Activated T-cell treated with anti-CD3 and anti-CD28 coated beads, Interleukin-2, amount 50 U/mL, for 4 hours (primary cell): ENCODE results near the gene IQCN. TPM values are rescaled to one million over a fixed set of nuclear protein-coding genes. Genes with fewer than 3 reads are reported as not detected.

Source experiments
- ATAC-seq, 2 donors: fragments of 200-7000 bp; cut with Tn5 transposase; one replicate each; pipeline ENCODE4 v1.10.0; 2021
- DNase-seq: peaks from one replicate; pipeline ENCODE4 v3.0.0-alpha.2; 2020
- H3K27me3 Mint-ChIP-seq: one replicate; pipeline ENCODE4 v1.8.0; 2021; ENCODE audit warnings: low read depth, mixed read lengths
- H3K36me3 Mint-ChIP-seq: one replicate; pipeline ENCODE4 v1.8.0; 2022; ENCODE audit warnings: mixed read lengths; ENCODE audit not compliant: insufficient read depth
- H3K4me1 Mint-ChIP-seq: one replicate; pipeline ENCODE4 v1.8.0; 2021; ENCODE audit warnings: low read depth, mixed read lengths
- H3K4me3 Mint-ChIP-seq: one replicate; pipeline ENCODE4 v1.8.0; 2021; ENCODE audit warnings: mild to moderate bottlenecking, moderate library complexity, mixed read lengths
- H3K9me3 Mint-ChIP-seq: one replicate; pipeline ENCODE4 v1.8.0; 2021; ENCODE audit warnings: mixed read lengths
- total RNA-seq, 3 donors: library from RNA; stranded (reverse); gene quantifications; one replicate each; pipeline ENCODE4 v1.2.1, GENCODE V29; 2021

The IQCN gene
- total RNA-seq, 3 donors from 2014 or later = 0.35 to 0.42 (median 0.38) TPM

DNA sequence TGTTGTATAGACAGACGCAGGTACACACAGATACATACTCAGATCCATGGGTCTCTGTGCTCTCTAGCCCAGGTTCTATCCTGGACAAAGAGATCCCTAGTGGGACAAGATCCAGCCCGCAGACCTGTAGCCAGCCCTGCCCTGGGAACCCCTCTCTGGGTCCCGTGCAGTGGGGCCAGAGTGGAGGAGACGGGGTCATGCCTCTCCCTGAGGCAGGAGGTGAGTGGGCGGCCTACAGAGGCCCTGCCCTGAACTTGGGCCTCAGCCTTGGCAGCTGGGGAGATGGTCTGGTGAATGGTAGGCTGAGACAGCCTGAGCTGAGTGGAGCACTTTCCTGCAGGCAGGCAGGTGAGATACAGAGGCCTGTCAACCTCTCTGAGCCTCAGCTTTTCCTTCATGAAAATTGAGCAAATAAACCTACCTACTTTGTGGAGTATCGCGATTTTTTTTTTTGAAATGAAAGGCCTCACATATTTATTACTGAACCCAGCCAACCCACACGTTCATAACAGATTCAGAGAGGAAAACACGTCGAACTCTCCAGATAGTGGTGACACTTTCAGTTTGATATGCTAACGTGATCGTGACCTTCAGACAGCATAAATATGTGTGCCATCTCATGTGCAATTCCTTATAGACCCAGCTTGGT lies 10.6 kb upstream of the IQCN start:
- peaks cover under 1% of the 10 kb centered on the region for H3K36me3 Mint-ChIP-seq
- peaks cover 42% of the 10 kb centered on the region for H3K4me1 Mint-ChIP-seq
- no peaks in the 10 kb centered on the region for H3K9me3 Mint-ChIP-seq
- no peak for ATAC-seq
- H3K27me3 Mint-ChIP-seq = no peaks in the 10 kb centered on the region
- peak overlapping the region; percentile 58 for H3K4me3 Mint-ChIP-seq
- no peak for DNase-seq

DNA sequence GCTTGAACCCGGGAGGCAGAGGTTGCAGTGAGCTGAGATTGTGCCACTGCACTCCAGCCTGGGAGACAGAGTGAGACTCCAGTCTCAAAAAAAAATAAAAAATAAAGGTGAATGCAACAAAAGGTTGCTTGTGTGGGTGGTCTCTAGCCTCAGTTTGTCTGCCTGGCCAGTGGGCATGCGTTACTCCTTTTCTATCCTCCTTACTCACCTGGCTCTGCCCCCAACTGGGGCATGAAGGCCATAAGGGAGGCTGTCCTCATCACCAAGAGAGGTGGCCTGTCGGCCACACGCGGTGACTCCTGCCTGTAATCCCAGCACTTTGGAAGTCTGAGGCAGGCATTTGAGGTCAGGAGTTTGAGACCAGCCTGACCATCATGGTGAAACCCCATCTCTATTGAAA lies 9.1 kb upstream of the IQCN start:
- H3K4me1 Mint-ChIP-seq = peaks cover 43% of the 10 kb centered on the region
- DNase-seq = no peak

DNA sequence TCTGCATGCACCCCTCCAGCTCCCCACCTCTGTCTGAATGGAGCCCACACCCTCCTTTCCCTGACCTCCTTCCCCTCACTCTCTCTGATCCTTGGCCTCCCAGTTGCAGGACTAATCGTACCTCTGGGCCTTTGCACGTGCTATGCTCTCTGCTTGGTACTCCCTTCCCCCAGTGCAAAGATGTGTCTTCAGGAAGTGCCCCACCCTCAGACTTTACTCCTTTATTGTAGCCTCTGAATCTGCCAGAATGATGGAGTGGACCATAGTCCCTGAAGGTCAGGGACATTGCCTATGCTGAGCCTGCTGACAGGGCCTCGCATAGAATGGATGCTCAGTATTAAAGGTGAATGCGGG lies 8.5 kb upstream of the IQCN start:
- H3K9me3 Mint-ChIP-seq = no peaks in the 10 kb centered on the region
- no peaks in the 10 kb centered on the region for H3K27me3 Mint-ChIP-seq
- peak overlapping the region; percentile 82 for H3K4me3 Mint-ChIP-seq
- DNase-seq (no peak), ATAC-seq (no peak)
- peaks cover 44% of the 10 kb centered on the region for H3K4me1 Mint-ChIP-seq
- H3K36me3 Mint-ChIP-seq = peaks cover 15% of the 10 kb centered on the region

More for the DNA sequence above, 9.1 kb upstream of the IQCN start:
- H3K27me3 Mint-ChIP-seq = no peaks in the 10 kb centered on the region
- no peaks in the 10 kb centered on the region for H3K9me3 Mint-ChIP-seq
- peak overlapping the region; percentile 8 for H3K4me3 Mint-ChIP-seq
- no peak for ATAC-seq
- H3K36me3 Mint-ChIP-seq = peaks cover 13% of the 10 kb centered on the region

DNA sequence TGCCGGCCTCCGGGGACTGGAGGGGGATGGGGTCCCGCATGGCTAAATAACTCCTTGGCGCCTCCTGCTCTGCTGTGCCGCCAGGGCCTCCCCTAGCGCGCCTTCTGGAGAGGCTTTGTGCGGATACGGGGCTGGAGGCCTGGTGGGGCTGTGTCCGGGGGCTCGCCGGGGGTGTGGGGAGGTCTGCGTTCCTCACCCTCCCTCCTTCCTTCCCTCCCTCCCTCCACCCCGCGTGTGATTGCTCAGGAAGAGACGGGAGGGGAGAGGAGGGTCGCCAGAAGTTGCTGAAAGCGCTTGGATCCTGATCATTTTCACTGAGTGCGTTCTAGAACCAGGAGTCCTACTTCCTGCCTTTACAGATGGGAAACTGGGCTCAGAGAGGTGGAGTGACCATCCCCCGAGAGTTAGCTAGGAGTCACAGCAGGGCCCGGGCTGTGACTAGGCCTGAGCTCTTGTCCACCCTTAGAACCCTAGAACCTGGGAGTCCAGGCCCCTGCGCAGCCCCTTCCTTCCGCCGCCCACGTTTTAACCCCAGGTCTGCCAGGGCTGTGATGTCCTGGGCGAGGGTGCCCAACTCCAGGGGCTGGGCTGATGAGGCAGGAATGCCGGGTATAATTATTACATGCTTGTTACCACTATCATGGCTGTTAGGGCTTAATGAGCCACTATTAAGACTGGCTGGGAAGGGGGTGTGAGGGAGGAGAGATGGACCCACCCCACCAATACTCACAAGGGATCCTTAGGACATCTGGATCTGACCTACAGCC lies 8.0 kb upstream of the IQCN start:
- peaks cover 48% of the 10 kb centered on the region for H3K4me1 Mint-ChIP-seq
- peak; percentile 32 to 36 for ATAC-seq
- peak overlapping the region; percentile 82 for H3K4me3 Mint-ChIP-seq
- no peak for DNase-seq
- no peaks in the 10 kb centered on the region for H3K27me3 Mint-ChIP-seq
- H3K36me3 Mint-ChIP-seq = peaks cover 15% of the 10 kb centered on the region
- no peaks in the 10 kb centered on the region for H3K9me3 Mint-ChIP-seq

DNA sequence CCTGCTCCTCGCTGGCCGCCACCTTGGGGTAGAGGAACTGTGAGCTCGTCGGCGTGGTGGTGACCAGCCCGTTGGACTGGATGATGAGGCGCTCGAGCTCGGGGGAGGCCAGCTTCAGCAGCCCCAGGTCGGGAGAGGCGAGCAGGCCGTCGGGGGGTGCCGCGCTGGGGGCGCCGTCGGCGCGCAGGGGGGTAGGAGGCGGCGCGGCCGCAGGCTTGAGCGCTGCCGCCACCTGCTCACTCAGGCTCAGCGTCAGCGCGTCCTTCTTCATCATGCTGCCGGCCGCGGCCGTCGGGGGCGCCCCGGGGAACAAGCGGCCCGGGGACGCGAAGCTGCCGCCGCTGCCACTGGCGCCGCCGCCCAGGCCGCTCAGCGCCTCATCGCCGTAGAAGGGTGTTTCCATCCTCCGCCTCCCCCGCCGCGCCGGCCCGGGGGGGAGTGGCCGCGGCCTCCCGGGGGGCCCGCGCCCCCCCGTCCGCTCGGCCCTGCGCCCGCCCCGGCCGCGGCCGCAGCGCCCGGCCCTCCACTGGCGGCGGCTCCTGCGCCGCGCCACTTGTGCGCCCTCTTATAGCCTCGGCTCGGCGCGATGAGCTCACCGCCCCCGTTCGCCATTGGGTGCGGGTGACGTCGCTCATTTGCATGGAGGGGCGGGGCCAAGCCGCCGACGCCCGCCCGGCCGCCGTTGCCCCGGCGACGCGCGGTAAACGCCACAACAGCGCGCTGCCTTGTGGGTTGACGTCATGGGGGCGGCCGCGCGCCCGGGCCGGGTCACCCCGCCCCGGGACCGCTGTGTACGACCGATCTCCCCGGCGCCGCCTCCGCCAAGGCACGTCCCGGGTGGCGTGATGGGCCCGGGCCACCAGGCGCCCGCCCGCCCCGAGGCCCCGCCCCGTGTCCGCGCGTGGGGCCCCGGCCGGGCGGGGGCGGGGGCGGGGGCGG lies 7.1 kb upstream of the IQCN start, which contains the start of gene JUND:
JUND (minus strand) TSS at position 541 of the 939 bp plus-strand sequence; CDS start at position 403, 138 bp downstream.
- H3K27me3 Mint-ChIP-seq = no peaks in the 10 kb centered on the region
- H3K9me3 Mint-ChIP-seq = no peaks in the 10 kb centered on the region
- peaks cover 15% of the 10 kb centered on the region for H3K36me3 Mint-ChIP-seq
- peak; percentile 74 to 77 for ATAC-seq
- peak within 1 kb of the TSS; percentile 96 for H3K4me3 Mint-ChIP-seq
- H3K4me1 Mint-ChIP-seq = peaks cover 41% of the 10 kb centered on the region
- DNase-seq = peak; percentile 95

DNA sequence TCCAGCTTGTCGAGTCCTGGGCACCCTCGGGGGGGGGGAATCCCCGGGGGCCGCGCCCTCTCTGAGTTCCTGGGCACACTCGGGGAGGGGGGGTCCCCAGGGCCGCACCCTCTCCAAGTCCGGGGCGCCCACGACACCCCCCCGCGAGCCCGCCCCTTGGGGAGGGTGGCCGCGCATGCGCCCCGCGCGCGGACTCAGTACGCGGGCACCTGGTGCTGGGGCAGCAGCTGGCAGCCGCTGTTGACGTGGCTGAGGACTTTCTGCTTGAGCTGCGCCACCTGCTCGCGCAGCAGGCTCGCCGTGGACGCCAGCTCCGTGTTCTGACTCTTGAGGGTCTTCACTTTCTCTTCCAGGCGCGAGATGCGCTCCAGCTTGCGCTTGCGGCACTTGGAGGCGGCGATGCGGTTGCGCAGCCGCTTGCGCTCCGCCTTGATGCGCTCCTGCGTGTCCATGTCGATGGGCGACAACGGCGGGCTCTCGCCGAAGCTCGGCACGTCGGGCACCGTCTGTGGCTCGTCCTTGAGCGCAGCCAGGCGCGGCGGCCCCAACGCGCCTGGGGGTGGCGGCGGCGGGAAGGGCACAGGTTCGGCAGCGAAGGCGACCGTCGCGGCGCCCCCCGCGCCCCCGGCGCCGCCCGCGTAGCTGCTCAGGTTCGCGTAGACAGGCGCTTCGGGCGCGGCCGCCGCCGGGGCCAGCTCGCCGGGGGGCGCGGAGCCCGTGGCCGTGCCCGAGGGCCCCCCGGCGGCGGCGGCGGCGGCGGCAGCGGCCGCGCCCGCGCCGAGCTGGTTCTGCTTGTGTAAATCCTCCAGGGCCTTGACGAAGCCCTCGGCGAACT lies 6.2 kb upstream of the IQCN start:
- H3K4me3 Mint-ChIP-seq = peak overlapping the region; percentile 96
- H3K4me1 Mint-ChIP-seq = peaks cover 41% of the 10 kb centered on the region
- DNase-seq (peak; percentile 68), ATAC-seq (peak; percentile 11 to 20)
- no peaks in the 10 kb centered on the region for H3K27me3 Mint-ChIP-seq
- no peaks in the 10 kb centered on the region for H3K9me3 Mint-ChIP-seq
- peaks cover 15% of the 10 kb centered on the region for H3K36me3 Mint-ChIP-seq

DNA sequence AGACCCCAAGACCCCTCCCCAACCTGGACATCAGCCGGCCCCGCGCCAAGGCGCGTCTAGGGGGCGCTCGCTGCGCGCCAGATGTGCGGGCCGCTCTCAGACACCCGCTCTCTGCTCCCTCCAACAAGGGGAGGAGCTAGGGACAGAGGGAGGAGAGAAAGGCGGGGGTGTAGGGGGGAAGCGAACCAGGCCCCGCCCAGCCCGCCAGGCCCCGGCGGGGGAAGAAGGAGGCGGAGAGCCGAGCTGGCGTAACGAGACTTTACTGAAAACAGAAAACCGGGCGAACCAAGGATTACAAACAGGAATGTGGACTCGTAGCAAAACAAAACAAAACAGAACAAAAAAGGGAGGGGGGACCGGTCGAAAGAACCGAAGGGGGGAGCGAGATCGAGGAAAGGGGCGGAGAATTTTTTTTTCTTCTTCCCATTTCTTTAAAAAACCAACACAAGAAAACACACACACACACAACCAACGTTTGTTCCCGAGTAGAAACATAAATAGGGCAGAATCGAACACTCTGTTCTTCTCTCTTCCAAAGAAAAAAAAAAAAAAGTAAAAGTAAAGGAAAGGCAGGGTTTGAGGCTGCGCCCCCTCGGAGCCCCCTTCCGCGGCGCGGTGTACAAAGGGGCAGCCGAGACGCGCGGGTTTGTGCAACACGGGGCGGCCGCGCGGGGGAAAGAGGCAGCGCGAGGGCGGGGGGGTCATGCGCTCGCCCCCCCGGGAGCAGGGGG lies 5.4 kb upstream of the IQCN start:
- H3K4me3 Mint-ChIP-seq = peak overlapping the region; percentile 96
- peaks cover 41% of the 10 kb centered on the region for H3K4me1 Mint-ChIP-seq

DNA sequence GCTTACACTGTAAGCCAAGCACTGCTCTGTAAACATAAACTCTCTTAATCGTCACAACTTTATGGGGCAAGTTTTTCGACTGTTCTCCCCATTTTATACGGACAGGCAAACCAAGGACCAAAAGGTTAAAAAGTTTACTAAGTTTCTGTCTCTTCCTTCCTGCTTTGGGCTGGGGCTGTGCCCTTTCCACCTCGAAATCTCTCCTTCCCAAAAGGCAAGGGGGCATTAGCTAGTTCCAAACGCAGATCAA lies 4.9 kb upstream of the IQCN start:
- peak overlapping the region; percentile 96 for H3K4me3 Mint-ChIP-seq
- DNase-seq (no peak), ATAC-seq (no peak)
- peaks cover 15% of the 10 kb centered on the region for H3K36me3 Mint-ChIP-seq
- H3K27me3 Mint-ChIP-seq = no peaks in the 10 kb centered on the region
- H3K9me3 Mint-ChIP-seq = no peaks in the 10 kb centered on the region
- H3K4me1 Mint-ChIP-seq = peaks cover 42% of the 10 kb centered on the region

More for the DNA sequence above, 5.4 kb upstream of the IQCN start:
- peak; percentile 90 for DNase-seq
- ATAC-seq = peak; percentile 39 to 42
- peaks cover 15% of the 10 kb centered on the region for H3K36me3 Mint-ChIP-seq
- no peaks in the 10 kb centered on the region for H3K9me3 Mint-ChIP-seq
- H3K27me3 Mint-ChIP-seq = no peaks in the 10 kb centered on the region

DNA sequence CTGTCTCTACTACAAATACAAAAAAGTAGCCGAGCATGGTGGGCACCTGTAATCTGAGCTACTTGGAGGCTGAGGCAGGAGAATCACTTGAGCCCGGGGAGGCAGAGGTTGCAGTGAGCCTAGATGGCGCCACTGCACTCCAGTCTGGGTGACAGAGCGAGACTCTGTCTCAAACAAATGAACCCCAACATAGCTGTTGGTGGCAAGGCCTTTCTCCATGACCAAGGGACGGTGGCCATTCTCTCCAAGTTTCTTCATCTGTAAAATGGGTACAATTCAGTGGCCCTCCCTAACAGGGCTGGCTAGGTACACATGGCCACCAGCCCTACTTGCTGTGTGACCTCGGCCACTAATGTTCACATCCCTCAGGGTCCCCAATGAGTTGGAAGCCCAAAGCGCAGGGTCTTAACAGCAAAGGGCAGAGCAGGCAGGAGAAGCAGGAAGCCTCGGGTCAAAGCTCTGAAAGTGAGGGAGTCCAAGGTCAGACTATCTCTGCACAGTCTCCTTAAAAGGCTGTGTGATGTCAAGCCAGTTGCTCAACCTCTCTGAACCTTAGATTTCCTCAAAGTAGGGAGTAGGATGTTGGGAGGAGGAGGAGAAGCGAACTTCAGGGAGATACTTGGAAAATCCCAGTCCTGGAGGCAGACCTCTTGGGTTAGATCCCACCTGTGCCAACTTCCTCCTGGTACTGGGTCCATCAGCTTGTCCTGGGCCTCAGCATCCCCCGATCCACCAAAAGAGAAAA lies 4.4 kb upstream of the IQCN start:
- H3K4me3 Mint-ChIP-seq = peak overlapping the region; percentile 96
- ATAC-seq (no peak), DNase-seq (peak; percentile 39)
- peaks cover 15% of the 10 kb centered on the region for H3K36me3 Mint-ChIP-seq
- H3K9me3 Mint-ChIP-seq = no peaks in the 10 kb centered on the region
- no peaks in the 10 kb centered on the region for H3K27me3 Mint-ChIP-seq
- H3K4me1 Mint-ChIP-seq = peaks cover 42% of the 10 kb centered on the region

DNA sequence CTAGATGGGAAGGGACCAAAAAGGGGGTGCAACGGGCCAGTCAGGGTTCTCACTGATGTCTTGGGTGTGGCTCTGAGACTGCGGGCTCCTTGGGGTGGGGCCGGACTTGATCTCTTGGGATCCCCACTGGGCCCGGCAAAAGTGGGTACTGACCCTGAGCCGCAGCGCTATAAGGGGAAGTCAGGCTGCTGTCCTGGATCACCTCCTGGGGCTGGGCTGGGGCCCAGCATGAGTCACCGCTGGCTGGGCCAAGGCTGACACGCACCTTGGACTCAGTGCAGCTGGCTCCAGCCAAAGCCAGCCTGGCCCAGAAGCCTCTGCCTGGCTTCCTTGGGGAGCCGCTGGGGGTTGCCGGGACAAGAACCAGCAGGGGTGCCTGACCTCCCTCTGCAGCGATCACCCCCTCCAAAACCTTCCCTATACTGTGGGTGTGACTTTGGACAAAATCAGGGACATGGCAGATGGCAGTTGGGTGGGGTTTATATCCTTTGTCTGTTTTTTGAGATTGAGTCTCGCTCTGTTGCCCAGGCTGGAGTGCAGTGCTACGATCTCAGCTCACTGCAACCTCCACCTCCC lies 617 bp upstream of the IQCN start:
- ATAC-seq = no peak
- Mint-ChIP-seq H3K4me3 (no peak overlapping the region), H3K4me1 (peaks cover 32% of the 10 kb centered on the region), H3K27me3 (no peaks in the 10 kb centered on the region), H3K36me3 (peaks cover 15% of the 10 kb centered on the region), H3K9me3 (no peaks in the 10 kb centered on the region)
- no peak for DNase-seq

DNA sequence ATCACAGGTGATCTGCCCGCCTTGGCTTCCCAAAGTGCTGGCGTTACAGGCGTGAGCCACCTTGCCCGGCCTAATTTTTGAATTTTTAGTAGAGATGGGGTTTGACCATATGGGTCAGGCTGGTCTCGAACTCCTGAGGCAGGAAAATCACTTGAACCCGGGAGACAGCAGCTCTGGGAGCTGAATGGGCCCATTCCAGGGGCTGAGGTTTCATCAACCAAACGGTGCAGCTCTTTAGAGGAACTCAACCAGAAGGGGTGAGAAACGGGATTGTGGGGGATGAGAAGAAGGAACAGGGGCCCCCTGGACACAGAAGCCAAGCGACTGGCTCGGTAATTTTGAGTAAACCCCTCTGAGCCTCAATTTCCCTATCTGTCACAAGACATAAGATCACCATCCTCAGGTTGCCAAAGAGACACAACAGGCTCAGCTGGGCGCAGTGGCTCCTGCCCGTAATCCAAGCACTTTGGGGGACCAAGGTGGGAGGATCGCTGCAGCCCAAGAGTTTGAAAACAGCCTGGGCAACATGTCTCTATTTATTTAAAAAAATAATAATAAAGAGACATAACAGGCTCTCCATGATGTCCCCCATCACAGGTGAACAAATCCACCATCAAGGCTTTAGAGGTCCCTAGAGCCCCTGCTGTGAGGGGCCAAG lies 562 bp downstream of the IQCN start:
- Mint-ChIP-seq H3K4me3 (no peak overlapping the region), H3K27me3 (no peaks in the 10 kb centered on the region), H3K4me1 (peaks cover 25% of the 10 kb centered on the region), H3K9me3 (no peaks in the 10 kb centered on the region), H3K36me3 (peaks cover 6% of the 10 kb centered on the region)
- ATAC-seq (no peak), DNase-seq (no peak)

DNA sequence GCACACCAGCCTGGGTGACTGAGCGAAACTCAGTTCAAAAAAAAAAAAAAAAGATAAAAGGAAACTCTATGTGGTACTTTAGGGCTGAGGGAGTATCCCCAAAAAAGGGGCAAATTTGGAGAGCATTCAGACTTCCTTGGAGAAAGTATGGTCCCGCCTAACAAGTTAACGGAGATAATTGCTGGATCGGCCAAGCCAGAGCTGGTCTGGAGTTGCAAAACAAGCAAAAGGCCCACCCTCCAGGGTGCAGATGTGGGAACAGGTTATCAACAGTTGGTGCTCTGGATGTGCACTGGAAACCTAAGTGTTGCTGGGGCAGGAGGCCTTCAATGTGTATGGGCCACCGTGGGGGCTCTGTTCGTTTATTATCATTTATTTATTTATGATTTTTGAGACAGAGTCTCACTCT lies 2.8 kb downstream of the IQCN start:
- Mint-ChIP-seq H3K4me1 (peaks cover 15% of the 10 kb centered on the region), H3K4me3 (no peak overlapping the region), H3K9me3 (no peaks in the 10 kb centered on the region), H3K36me3 (peaks cover 5% of the 10 kb centered on the region), H3K27me3 (no peaks in the 10 kb centered on the region)
- DNase-seq = no peak
- no peak for ATAC-seq
